ENCODE data around the gene UBQLN4.
A peak's percentile ranks its signal among the peaks of the same experiment; 100 is the strongest.
"Not testable (repeated sequence)": the region's sequence is repeated elsewhere in the genome, so short reads cannot be mapped to it uniquely, and the experiment has no call there.

The UBQLN4 gene

GRCh38 chr1:156080863-156081179 lies 27.2 kb upstream of the UBQLN4 start:
- no peak for DNase-seq

DNA sequence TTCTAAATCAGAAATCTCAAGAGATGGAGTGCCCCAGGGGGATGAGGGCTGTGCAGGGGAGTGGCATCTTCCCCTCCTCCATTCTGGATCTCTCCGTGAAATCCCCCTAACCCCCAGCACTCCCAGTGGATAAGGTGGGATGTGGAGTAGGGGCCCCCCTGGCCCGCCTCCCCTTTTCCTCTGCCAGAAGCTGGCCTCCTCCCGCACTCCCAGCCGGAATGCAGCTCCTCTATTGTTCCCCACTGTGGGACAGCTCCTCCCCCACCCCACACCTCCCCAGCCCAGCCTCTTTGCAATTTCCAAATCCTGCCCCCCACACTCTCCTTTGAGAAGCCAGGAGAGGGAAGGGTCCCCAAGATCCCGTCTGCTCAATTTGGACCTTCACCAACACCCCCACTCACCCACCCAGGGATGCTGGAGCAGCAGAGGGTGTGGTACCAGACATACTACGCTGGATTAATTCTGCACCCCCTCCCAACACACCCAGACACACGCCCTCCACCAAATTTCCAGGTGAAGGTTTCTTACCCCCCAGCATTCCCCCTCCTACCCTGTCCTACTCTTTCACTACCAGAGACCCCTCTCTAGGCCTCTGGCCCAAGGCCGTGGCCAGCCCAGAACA lies 26.8 kb upstream of the UBQLN4 start:
- DNase-seq, result no peak

GRCh38 chr1:156079762-156080161 lies 26.2 kb upstream of the UBQLN4 start:
- no peak for DNase-seq

DNA sequence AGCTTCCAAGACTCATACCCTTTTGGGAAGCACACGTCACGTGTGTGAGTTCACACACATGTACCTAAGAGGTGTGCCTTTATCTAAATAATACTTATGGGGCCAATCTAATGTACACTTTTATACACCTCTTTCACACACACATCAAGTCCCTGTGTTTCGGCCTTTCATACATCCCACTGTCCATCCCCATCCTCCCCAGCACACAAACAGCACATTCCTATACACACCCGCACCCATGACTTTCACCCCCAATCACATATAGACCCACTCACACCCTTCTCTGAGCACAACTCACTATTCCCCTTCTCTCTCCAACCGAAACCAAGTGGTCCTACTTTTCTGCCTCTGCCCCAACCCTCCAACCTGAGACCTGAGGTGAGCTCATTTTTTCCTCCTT lies 25.1 kb upstream of the UBQLN4 start:
- DNase-seq, result no peak

DNA sequence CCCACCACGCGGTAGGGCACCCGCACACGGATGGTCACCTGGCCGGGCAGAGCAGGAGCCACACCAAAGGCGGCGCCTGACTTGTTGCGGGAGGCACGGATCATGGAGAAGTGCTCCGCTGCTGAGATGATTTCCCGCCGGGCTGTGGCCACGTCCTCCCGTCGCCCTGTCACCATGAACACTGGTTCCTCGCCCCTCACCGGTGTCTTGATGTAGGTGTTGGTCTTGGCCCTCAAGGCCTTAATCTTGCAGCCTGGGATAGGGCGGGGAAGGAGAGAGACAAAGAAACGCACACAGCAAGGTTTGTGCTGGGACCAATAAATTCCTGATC lies 23.8 kb upstream of the UBQLN4 start:
- no peak for DNase-seq

GRCh38 chr1:156076609-156077429 lies 23.2 kb upstream of the UBQLN4 start:
- DNase-seq, result no peak

DNA sequence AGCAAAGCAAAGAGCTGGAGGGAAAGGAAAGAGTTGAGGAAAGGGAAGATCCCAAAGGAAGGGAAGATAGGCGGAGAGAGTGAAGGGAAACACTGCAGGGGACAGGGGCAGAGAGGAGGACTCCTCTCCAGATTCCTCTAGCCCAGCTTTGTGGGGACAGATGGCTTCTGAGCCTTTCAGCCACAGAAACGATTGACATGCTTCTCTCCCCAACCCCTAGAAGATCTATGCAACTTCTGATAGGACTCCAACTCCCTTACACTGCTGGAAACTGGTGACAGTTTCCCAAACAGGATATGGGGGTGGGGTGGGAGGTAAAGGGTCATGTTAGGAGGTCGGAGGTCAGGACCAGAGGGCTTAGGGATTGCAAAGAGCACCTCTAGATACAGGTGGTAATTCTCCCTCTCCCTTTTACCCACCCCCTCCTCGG lies 22.2 kb upstream of the UBQLN4 start:
- DNase-seq, result no peak

DNA sequence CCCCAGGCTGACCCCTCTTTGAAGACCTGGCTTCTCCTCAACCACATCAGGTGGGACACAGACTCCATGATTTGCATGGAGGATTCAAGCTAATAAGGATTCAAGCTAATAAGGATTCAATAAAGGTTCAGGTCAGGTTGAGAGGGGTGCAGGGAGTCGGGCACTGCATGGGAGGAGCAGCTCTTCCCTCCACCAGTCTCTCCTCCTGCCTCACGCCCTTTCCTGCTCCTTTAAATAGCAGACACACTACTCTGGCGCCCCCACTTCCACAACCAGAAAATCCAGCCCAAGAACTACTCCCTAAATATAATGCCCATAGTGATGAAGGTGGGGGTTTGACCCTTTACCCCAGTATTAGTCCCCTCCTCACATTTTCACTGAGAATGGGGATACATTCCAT lies 21.6 kb upstream of the UBQLN4 start:
- no peak for DNase-seq

DNA sequence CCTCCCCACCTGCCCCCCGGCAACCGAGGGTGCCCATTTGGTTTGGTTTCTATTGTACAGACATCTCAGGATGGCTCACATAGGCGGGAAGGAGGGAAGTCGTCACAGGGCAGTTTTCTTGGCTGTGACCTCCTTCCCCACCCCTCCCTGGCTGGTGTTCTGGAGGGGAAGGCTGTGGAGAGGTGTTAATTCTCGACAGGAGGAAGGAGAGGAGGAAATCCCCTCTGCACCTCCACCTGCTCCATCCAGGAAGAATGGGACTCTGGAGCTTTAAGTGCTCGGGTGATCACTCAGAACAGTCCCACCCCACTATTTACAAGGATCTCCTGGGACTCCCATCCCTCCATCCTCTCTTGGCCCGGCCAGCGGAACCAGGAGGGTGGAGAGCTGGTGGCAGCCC lies 21.1 kb upstream of the UBQLN4 start:
- no peak for DNase-seq

- no peak for DNase-seq
Observed at GRCh38 chr1:156073740-156074139, 20.1 kb upstream of the UBQLN4 start.

GRCh38 chr1:156073110-156073687 lies 19.6 kb upstream of the UBQLN4 start:
- no peak for DNase-seq

DNA sequence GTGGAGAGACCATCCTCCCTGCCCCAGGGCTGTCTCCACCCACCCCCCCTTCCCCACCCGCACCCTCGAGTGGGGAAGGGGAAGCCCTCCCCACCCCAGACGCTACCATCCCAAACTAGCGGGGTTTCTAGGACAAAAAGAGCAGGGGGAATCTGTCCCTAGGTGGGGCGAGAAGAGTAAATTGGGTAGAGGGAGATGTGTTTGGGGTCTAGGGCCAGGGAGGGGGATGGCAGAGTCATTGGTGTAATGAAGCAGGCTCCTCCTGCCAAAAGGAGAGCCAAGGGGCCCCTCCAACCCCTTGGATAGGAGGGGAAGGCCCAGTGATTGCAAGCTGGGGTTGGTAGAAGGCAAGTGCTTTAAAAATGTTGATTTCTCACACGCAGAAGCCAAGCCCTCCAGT lies 18.7 kb upstream of the UBQLN4 start:
- DNase-seq, result no peak

DNA sequence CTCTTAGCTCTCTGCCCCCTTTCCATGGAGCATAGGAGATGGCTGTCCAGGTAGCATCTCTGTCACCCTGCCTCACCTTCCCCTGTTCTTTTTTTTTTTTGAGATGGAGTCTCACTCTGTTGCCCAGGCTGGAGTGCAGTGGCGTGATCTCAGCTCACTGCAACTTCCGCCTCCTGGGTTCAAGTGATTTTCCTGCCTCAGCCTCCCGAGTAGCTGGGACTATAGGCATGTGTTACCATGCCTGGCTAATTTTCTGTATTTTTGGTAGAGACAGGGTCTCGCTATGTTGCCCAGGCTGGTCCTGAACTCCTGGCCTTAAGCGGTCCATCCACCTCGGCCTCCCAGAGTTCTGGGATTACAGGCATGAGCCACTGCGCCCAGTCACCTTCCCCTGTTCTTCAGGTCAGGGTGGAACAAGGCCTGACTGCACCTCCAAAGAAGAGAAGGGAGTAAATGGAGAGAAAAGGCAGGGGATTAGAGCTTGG lies 17.8 kb upstream of the UBQLN4 start:
- DNase-seq, result not testable (repeated sequence)

- no peak for DNase-seq
Observed at GRCh38 chr1:156070548-156070947, 16.9 kb upstream of the UBQLN4 start.

GRCh38 chr1:156069490-156070455 lies 16.2 kb upstream of the UBQLN4 start:
- DNase-seq, result no peak

DNA sequence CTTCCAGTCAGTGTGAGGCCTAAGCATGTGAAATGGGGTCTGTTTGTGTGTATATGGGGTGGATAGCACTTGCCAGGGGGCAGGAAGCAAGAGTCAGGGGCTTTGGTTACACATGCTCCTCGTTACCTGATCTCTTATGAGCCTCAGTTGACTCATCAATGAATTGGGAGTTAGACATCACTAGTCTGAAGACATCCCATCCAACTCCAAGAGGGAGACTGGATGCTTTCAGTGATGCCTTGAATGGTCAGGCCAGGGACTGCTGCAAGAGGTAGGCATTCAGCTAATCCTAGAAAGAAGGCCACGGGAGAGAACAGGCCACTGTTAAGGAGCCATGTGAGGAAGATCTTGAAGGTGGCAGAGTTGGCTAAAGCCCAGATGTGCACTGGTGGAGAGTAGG lies 13.7 kb upstream of the UBQLN4 start:
- no peak for DNase-seq

DNA sequence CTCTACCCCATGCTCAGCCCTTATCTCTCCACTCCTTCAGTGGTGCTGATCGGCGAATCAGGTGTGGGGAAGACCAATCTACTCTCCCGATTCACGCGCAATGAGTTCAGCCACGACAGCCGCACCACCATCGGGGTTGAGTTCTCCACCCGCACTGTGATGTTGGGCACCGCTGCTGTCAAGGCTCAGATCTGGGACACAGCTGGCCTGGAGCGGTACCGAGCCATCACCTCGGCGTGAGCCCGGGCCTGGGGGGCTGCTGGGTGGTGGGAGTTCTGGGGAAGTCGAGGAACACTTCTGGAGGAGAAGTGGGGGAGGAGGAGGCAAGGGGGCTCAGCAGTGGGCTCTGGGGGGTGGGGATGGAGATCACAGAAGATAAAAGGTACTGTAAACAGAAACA lies 12.3 kb upstream of the UBQLN4 start:
- no peak for DNase-seq

- DNase-seq, result no peak
Observed at GRCh38 chr1:156065212-156065611, 11.6 kb upstream of the UBQLN4 start.

DNA sequence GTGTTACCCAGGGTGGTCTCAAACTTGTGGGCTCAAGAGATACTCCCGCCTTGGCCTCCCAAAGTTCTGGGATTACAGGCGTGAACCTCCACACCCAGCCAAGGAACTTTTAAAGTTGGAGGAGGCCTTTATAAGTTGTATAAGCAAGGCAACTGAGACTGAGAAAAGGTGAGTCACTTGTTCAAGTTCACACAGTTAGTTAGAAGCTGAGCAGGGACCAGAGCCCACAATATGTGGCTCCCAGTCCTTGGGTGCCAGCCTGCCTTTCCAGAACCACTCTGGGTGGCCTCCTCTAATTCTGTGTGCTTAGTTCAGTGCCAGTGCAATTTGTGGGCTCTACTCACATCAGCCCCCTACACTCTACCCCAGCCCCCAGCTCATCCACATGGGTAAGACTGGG lies 11.0 kb upstream of the UBQLN4 start:
- no peak for DNase-seq

DNA sequence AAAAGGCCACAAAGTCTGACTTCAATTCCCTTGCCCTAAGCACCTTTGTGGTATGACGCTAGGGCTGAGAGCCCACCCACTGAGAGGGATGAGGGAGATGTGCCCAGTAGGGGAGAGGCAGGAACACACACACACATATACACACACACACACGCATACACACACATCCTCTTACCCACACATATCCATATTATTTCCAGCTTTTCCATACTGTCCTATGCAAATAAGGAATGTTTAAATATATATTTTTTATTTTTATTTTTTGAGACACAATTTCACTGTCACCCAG lies 10.3 kb upstream of the UBQLN4 start:
- no peak for DNase-seq

- no peak for DNase-seq
Observed at GRCh38 chr1:156062189-156062588, 8.6 kb upstream of the UBQLN4 start.

DNA sequence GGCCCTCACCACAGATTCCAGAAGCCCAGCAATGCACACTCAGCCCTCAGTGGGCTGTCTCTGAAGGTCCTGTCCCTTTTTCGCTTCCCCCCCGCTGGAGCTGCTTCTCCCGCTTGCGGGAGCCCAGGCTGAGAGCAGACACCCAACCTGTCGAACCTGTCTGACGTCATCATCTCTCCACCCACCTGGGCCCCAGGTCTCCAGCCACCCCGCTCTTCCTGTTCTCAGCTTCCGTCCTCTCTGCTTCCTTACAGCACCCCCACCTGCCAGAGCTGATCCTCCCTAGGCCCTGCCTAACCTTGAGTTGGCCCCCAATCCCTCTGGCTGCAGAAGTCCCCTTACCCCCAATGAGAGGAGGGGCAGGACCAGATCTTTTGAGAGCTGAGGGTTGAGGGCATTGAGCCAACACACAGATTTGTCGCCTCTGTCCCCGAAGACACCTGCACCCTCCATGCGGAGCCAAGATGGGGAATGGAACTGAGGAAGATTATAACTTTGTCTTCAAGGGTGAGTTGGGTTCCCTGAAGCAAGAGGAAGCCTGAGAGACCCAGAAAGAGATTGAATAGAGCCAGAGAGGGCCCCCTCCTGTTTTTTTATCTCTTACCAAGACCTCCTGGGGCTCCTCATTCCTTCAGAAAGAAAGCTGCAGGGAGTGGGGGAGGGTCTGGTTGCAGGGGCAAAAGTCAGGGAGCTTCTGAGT lies 7.5 kb upstream of the UBQLN4 start, which contains the start of gene RAB25:
Gene RAB25, plus strand, starts transcription at position 224 of the 700 bp plus-strand sequence. Its CDS starts 241 bp downstream, at position 465.
- DNase-seq, result peak; percentile 87
